ENCODE data around the gene PTPN11. TPM values are rescaled to one million over a fixed set of nuclear protein-coding genes. Genes with fewer than 3 reads are reported as not detected.

The PTPN11 gene
- total and polyA plus RNA-seq, 2 of the 13 experiments (the other 11 are each of a cell fraction or from before 2014, with no cell fraction given): 30.0 to 63.5 TPM

DNA sequence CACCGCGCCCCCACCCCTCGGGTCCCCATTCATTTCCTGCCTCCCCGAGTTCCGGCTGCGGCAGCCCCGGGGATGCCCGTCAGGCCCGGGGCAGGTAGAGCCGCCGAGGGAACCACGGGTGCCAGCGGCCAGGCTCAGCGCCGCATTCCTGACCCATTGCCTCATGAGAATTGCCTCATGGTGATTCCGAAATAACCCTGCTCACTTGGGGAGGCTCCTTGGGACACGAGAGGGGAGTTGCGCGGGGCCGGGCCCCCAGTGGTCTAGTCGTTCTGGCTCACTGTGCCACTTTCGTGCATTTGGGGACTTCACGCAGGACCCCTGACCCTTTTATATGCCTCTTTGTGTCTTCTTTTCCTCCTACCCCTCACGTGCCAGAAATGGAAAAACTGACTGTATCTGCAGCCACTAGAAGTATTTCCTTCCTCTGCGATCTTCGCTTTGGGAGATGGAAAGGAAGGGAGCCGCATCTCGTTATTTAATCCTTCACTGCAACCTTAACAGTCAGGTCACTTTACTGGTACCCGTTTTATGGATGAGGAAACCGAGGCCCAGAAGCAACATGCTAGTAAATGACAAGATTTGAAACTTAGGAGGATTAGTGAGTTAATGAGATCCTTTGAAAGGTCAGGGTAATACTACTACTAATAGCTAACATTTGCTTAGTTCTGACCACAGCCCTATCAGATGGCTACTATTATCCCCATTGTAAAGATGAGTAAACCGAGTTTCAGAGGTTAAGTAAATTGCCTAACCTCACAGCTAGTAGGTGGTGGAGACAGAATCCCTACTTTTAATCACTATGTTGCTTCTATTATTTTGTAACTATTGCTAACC lies 768 bp downstream of the PTPN11 start (continued):
- no peak for TF ChIP-seq ZBTB40 (IDR thresholded peaks at IDR 0.05)
- TF ChIP-seq ZBTB40 (CRISPR knock-in tag; IDR thresholded peaks at IDR 0.05): no peak
- TF ChIP-seq DMTF1 (CRISPR knock-in tag; IDR thresholded peaks at IDR 0.05): no peak
- no peak for TF ChIP-seq ZNF776 (CRISPR knock-in tag; IDR thresholded peaks at IDR 0.05)
- TF ChIP-seq CBX2 (IDR thresholded peaks at IDR 0.05; ENCODE audit: low read depth, low read length): no peak
- TF ChIP-seq CBX2 (CRISPR knock-in tag; IDR thresholded peaks at IDR 0.05; ENCODE audit: low read depth): no peak
- TF ChIP-seq ZNF788 (CRISPR knock-in tag; IDR thresholded peaks at IDR 0.05; ENCODE audit: borderline replicate concordance): no peak
- TF ChIP-seq TBL1XR1 (IDR thresholded peaks at IDR 0.05; ENCODE audit: borderline replicate concordance, low read length, partially characterized antibody): no peak
- TF ChIP-seq ZNF724P (CRISPR knock-in tag; IDR thresholded peaks at IDR 0.05; ENCODE audit: borderline replicate concordance): no peak
- no peak for TF ChIP-seq U2AF2 (IDR thresholded peaks at IDR 0.05; ENCODE audit: low read depth, low read length)
- TF ChIP-seq, protein P1, sequence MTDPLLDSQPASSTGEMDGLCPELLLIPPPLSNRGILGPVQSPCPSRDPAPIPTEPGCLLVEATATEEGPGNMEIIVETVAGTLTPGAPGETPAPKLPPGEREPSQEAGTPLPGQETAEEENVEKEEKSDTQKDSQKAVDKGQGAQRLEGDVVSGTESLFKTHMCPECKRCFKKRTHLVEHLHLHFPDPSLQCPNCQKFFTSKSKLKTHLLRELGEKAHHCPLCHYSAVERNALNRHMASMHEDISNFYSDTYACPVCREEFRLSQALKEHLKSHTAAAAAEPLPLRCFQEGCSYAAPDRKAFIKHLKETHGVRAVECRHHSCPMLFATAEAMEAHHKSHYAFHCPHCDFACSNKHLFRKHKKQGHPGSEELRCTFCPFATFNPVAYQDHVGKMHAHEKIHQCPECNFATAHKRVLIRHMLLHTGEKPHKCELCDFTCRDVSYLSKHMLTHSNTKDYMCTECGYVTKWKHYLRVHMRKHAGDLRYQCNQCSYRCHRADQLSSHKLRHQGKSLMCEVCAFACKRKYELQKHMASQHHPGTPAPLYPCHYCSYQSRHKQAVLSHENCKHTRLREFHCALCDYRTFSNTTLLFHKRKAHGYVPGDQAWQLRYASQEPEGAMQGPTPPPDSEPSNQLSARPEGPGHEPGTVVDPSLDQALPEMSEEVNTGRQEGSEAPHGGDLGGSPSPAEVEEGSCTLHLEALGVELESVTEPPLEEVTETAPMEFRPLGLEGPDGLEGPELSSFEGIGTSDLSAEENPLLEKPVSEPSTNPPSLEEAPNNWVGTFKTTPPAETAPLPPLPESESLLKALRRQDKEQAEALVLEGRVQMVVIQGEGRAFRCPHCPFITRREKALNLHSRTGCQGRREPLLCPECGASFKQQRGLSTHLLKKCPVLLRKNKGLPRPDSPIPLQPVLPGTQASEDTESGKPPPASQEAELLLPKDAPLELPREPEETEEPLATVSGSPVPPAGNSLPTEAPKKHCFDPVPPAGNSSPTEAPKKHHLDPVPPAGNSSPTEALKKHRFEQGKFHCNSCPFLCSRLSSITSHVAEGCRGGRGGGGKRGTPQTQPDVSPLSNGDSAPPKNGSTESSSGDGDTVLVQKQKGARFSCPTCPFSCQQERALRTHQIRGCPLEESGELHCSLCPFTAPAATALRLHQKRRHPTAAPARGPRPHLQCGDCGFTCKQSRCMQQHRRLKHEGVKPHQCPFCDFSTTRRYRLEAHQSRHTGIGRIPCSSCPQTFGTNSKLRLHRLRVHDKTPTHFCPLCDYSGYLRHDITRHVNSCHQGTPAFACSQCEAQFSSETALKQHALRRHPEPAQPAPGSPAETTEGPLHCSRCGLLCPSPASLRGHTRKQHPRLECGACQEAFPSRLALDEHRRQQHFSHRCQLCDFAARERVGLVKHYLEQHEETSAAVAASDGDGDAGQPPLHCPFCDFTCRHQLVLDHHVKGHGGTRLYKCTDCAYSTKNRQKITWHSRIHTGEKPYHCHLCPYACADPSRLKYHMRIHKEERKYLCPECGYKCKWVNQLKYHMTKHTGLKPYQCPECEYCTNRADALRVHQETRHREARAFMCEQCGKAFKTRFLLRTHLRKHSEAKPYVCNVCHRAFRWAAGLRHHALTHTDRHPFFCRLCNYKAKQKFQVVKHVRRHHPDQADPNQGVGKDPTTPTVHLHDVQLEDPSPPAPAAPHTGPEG (CRISPR knock-in tag; IDR thresholded peaks at IDR 0.05): no peak
